Endothelial cell of hepatic sinusoid (primary cell): ENCODE results near the gene RNF227.
"Not testable (repeated sequence)": the region's sequence is repeated elsewhere in the genome, so short reads cannot be mapped to it uniquely, and the experiment has no call there.

Source experiments
- in situ Hi-C: cut with HindIII; loops from 2 replicates; pipeline ENCODE4 v1.10.0; 2017; ENCODE audit warnings: low sequenced_read_pairs

RNF227 gene

GRCh38 chr17:7915611-7916384, at the start of gene RNF227:
Gene RNF227, minus strand, starts transcription at chr17:7916289. Its CDS starts 94 bp downstream, at chr17:7916195.
- in situ Hi-C loops = no loop called here

DNA sequence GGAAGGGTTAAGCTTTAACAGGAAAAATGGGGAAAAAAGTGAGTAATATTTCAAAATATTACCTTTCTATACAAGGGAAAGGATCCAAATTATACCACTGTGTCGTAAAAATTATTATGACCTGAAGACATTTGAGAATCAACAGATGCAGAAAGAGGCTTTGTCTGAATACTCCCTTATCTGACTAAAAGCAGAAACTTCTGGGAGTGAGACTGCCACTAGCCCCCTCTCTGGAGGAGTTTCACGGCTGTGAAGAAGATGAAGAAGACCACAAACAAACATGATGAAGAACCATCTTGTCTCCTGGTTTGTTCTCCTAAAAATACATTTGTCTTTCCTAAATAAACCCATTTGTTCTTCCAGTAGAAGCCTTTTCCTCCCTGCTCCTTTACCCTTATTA, 45.3 kb upstream of the RNF227 start:
- in situ Hi-C loops = no loop called here

DNA sequence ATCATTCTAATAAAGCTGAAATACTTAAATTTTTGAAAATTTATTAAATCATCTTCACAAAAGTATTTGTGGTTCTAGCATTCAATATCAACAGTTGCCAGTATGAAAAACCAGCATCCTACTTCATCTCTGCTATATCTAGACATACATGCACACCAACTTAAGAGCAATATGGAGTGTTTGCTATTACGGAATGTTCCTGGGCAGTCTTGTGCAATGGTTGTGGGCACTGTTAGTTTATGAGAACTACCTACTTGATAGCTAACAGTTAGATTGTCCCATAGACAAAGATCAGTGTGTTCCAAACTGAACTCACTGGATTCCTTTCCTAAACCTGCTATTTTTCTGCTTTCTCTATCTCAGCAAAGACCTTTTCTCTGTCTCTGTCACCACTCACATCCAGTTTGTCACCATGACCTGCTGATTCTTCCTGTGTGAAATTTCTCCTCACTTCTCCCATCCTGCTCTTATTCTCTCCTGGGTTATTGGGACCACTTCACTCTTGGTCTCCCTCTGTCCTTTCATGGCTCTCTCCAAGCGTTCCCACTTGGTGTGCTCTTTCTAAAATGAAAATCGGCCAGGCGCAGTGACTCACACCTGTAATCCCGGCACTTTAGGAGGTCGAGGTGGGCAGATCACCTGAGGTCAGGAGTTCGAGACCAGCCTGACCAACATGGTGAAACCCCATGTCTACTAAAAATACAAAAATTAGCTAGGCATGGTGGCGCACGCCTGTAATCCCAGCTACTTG, 43.6 kb upstream of the RNF227 start:
- in situ Hi-C loops = no loop called here

- in situ Hi-C loops = no loop called here
Observed at GRCh38 chr17:7956228-7956965, 40.3 kb upstream of the RNF227 start.

GRCh38 chr17:7955414-7956227, 39.5 kb upstream of the RNF227 start:
- in situ Hi-C loops = no loop called here

DNA sequence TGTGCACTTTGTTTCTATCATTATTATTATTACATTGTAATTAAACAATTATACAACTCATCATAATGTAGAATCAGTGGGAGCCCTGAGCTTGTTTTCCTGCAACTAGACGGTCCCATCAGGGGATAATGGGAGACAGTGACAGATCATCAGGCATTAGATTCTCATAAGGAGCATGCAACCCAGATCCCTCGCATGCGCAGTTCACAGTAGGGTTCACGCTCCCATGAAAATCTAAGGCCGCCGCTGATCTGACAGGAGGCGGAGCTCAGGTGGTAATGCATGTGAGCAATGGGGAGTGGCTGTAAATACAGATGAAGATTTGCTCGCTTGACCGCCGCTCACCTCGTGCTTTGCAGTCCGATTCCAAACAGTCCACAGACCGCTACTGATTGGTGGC, 37.2 kb upstream of the RNF227 start:
- in situ Hi-C loops = not testable (repeated sequence)

DNA sequence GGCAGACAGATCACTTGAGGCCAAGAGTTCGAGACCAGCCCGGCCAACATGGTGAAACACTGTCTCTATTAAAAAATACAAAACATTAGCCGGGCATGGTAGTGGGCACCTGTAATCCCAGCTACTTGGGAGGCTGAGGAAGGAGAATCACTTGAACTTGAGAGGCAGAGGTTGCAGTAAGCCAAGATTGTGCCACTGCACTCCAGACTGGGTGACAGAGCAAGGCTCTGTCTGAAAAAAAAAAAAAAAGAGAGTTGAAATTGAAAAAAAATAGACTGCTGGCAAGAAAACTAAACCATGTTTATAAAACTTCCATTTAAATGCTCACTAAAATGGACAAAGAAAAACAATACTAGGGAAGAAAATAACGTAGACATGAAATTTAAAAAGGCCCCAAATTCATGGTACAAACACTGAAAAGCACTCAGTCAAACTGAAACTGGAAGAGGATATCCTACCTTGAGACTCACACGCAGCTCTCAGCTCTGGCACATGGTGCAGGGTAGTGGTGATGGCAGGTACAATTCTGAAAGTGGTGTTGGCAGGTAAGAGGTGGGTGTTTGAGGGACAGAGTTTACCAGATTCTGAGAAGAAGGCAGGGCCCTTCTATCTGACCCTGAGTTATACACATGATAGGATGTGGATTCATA, 35.2 kb upstream of the RNF227 start:
- in situ Hi-C loops = no loop called here

- in situ Hi-C loops = no loop called here
Observed at GRCh38 chr17:7950578-7950977, 34.5 kb upstream of the RNF227 start.

GRCh38 chr17:7947651-7948050, 31.6 kb upstream of the RNF227 start:
- in situ Hi-C loops = no loop called here

- in situ Hi-C loops = no loop called here
Observed at GRCh38 chr17:7946441-7946840, 30.4 kb upstream of the RNF227 start.

- in situ Hi-C loops = no loop called here
Observed at GRCh38 chr17:7945651-7946050, 29.6 kb upstream of the RNF227 start.

DNA sequence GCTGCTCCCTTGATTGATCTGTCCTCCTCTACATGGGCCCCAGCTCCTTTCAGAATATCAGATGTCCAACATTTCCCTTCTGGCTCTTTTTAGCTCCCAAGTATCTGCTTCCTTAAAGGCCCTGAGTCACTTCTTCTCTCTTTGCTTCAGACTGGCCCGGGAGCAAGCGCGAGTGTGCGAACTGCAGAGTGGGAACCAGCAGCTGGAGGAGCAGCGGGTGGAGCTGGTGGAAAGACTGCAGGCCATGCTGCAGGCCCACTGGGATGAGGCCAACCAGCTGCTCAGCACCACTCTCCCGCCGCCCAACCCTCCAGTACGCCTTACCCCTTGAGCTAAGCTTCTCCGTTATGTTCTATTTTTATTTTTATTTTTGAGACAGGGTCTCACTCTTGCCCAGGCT, 28.2 kb upstream of the RNF227 start:
- in situ Hi-C loops = loop anchor here (5.0 kb wide), 1 partner anchor 103 kb away; no protein-coding TSS in a partner anchor

DNA sequence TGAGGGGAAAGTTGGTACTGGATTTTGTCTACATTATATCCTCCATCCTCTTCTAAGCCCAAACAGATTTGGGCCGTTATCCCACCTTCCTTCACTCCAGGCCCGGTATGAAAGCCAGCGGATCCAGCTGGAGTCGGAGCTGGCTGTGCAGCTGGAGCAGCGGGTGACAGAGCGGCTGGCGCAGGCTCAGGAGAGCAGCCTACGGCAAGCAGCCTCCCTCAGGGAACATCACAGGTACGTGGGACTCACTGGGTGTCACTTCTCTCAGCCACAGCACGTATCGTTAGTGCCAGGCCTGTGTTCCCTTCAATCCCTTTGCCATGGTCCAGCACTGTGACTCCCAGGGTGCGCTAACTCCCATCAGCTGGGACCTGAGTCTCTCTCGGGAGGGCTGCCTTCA, 27.2 kb upstream of the RNF227 start:
- in situ Hi-C loops = loop anchor here (5.0 kb wide), 1 partner anchor 104 kb away; no protein-coding TSS in a partner anchor

GRCh38 chr17:7940743-7941142, 24.7 kb upstream of the RNF227 start:
- in situ Hi-C loops = loop anchor here (5.0 kb wide), 1 partner anchor 107 kb away; no protein-coding TSS in a partner anchor

DNA sequence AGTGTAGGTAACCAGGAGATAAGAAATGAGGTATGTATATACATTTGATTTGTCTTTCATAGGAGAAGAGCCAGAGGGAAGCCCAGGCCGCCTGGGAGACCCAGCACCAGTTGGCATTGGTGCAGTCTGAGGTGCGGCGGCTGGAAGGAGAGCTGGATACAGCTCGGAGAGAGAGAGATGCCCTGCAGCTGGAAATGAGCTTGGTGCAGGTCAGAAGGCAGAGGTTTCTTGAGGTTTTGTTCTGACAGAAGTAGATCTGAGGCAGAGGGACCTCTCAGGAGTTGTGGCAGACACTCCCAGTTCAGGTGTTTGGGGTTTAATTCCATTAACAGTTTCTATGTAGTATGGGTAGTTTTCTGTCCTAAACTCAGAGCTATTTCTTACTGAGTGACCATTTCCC, 23.9 kb upstream of the RNF227 start:
- in situ Hi-C loops = loop anchor here (5.0 kb wide), 1 partner anchor 107 kb away; no protein-coding TSS in a partner anchor

DNA sequence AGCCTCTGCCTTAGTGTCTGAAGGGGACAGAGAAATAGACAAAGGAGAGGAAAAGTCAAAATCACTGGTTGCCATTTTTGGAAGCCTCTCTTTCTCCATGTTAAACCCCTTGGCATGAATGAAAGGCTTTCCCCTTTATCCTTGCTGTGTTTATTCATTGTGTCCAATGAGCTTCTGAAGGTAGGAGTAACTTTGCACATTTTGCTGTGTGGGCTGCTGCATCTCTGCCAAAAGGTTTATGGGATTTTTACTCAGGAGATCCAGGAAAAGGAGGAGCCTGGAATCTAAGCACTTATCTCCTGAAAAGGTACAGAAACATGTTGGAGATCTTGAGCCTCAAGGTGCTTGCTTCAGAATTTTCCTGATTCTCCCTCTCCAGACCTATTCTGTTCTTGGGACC, 19.8 kb upstream of the RNF227 start:
- in situ Hi-C loops = no loop called here

DNA sequence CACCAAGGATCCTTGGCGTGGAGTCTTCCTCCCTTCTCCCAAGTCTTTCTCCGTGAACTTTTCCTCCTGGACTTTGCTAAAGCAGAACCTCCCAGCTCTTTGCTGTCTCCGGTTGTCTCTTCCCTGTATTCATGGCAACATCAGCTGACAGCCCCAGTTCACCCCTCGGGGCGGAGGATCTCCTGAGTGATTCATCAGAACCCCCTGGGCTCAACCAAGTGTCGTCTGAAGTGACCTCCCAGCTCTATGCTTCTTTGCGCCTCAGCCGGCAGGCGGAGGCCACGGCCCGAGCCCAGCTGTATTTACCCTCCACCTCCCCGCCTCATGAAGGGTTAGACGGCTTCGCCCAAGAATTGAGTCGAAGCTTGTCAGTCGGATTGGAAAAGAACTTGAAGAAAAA, 16.9 kb upstream of the RNF227 start:
- in situ Hi-C loops = loop anchor here (5.0 kb wide), 2 partner anchors 39 to 74 kb away; no protein-coding TSS in a partner anchor

DNA sequence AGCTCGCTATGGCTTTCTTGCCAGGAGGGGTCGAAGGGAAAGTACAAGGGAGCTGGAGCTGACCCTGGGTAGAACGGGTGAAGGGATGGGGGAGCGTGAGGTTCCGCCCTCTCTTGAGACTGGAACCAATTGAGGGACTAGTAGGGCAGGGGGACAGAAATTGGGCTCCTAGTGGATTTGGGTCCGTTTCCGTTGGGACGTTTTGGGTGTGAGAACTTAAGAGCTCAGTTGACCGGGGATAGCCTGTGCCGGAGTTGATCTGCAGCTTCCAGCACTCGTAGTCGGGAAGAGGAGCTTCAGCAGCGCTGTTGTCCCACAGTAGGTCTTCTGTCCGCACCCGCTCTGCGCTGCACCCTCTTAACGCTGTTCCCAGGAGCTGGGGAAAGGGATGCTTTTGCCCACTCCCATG, 16.4 kb upstream of the RNF227 start:
- in situ Hi-C loops = loop anchor here (5.0 kb wide), 2 partner anchors 40 to 75 kb away; no protein-coding TSS in a partner anchor

- in situ Hi-C loops = loop anchor here (5.0 kb wide), 2 partner anchors 40 to 75 kb away; no protein-coding TSS in a partner anchor
Observed at GRCh38 chr17:7931709-7932482, 15.8 kb upstream of the RNF227 start, which contains the start of the genes CNTROB and TRAPPC1. Gene CNTROB, plus strand, starts transcription at chr17:7932206. Its CDS starts 874 bp downstream, at chr17:7933080. Gene TRAPPC1, minus strand, starts transcription at chr17:7931946. Its CDS starts 117 bp downstream, at chr17:7931829.
